Mesendoderm (in vitro differentiated cells): ENCODE data around the gene ZNF543.

Experiments
- DNase-seq: peaks from one replicate; pipeline ENCODE4 v3.0.0; 2013
- H2AK5ac ChIP-seq: 2 replicates; pipeline ENCODE4 v1.6.1; 2013; ENCODE audit warnings: low read length, inconsistent platforms
- H2BK120ac ChIP-seq: 2 replicates; pipeline ENCODE4 v1.6.1; 2013; ENCODE audit warnings: low read depth, mild to moderate bottlenecking, low read length, moderate library complexity, mixed read lengths
- H2BK15ac ChIP-seq: replicated peaks from 2 replicates; pipeline ENCODE4 v1.6.1; 2013; ENCODE audit warnings: low read depth, mild to moderate bottlenecking, moderate library complexity
- H2BK5ac ChIP-seq: 2 replicates; pipeline ENCODE4 v1.6.1; 2013; ENCODE audit warnings: low read length, inconsistent platforms
- H3K18ac ChIP-seq: 2 replicates; pipeline ENCODE4 v1.6.1; 2013; ENCODE audit warnings: mild to moderate bottlenecking, low read length, mixed read lengths
- H3K23ac ChIP-seq: one replicate; pipeline ENCODE4 v1.6.1; 2013; ENCODE audit warnings: low read length
- H3K27ac ChIP-seq: 2 replicates; pipeline ENCODE4 v1.5.1; 2013; ENCODE audit warnings: low read depth, mild to moderate bottlenecking, inconsistent platforms, low read length, moderate library complexity
- H3K27me3 ChIP-seq: 2 replicates; pipeline ENCODE4 v1.6.1; 2013; ENCODE audit warnings: low read length, control low read depth, mild to moderate bottlenecking, inconsistent platforms; ENCODE audit not compliant: insufficient read depth, poor library complexity
- H3K36me3 ChIP-seq: 2 replicates; pipeline ENCODE4 v1.6.1; 2013; ENCODE audit warnings: low read length, inconsistent platforms; ENCODE audit not compliant: control insufficient read depth, insufficient read depth
- H3K4ac ChIP-seq: one replicate; pipeline ENCODE4 v1.6.1; 2013; ENCODE audit warnings: low read depth, mild to moderate bottlenecking, low read length, moderate library complexity
- H3K4me1 ChIP-seq: 2 replicates; pipeline ENCODE4 v1.6.1; 2013; ENCODE audit warnings: low read depth, low read length, inconsistent platforms; ENCODE audit not compliant: control insufficient read depth
- H3K4me2 ChIP-seq: 2 replicates; pipeline ENCODE4 v1.6.1; 2013; ENCODE audit warnings: low read length
- H3K4me3 ChIP-seq: 2 replicates; pipeline ENCODE4 v1.5.1; 2013; ENCODE audit warnings: mild to moderate bottlenecking, low read length
- H3K56ac ChIP-seq: one replicate; pipeline ENCODE4 v1.6.1; 2013; ENCODE audit warnings: low read length
- H3K79me1 ChIP-seq: 2 replicates; pipeline ENCODE4 v1.6.1; 2013; ENCODE audit warnings: low read length, inconsistent platforms
- H3K79me2 ChIP-seq: 2 replicates; pipeline ENCODE4 v1.6.1; 2013; ENCODE audit warnings: mild to moderate bottlenecking, low read length; ENCODE audit not compliant: control insufficient read depth, insufficient read depth
- H3K9ac ChIP-seq: 2 replicates; pipeline ENCODE4 v1.6.1; 2013; ENCODE audit warnings: low read length, inconsistent platforms
- H4K5ac ChIP-seq: one replicate; pipeline ENCODE4 v1.6.1; 2013; ENCODE audit warnings: low read length
- H4K8ac ChIP-seq: one replicate; pipeline ENCODE4 v1.6.1; 2013; ENCODE audit warnings: low read depth, mild to moderate bottlenecking, control low read depth, low read length, moderate library complexity
- WGBS: extraction: QIAGEN DNeasy Blood & Tissue Kit; methylation state at CpG from one replicate; pipeline ENCODE4 v1.1.7; 2013; ENCODE audit warnings: low lambda C conversion rate, missing lambda C conversion rate; ENCODE audit not compliant: insufficient coverage; ENCODE audit errors: extremely low coverage; 5-methylcytosine and 5-hydroxymethylcytosine counted together

ZNF543 gene

DNA sequence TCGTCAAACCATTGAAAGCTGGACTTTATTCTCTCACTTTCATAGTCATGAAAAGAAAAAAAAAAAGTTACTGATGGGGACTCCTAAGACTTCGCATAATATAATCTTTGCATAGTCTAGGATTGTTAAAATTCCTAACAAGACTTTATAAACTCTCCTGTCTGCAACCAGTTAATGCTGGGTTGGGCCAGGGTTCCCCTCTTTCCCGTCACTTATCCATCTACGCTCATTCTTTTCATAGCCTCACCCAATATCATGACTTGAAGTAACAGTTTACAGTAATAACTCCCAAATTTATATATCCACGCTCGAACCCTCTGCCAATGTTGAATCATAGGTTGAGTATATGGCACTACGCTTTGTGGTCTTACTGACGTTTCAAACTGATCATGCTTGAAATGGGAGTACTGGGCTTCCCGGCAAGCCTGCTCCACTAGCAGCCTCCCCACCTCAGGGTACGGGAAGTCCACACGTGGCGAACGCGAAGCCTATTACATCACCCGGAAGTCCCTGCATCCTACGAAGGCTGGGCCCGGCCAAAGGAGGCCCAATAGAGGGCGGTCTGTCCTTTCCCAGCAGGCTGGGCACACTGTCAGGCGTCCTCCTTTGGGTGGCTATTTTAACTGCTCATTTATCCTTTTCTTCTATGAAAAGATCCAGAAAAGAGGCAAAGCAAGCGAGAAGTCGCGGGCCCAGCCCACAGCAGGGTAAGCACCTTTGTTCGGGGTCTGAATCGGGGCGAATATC is 40.7 kb upstream of the ZNF543 start:
- peak overlapping the region; percentile 94 for H4K8ac ChIP-seq
- H3K4me3 ChIP-seq = peak overlapping the region; percentile 82
- H3K4me1 ChIP-seq = peaks cover 2% of the 10 kb centered on the region
- H3K36me3 ChIP-seq = no peaks in the 10 kb centered on the region
- peak overlapping the region; percentile 96 for H3K9ac ChIP-seq
- H3K56ac ChIP-seq = peak overlapping the region; percentile 95
- no peaks in the 10 kb centered on the region for H3K27me3 ChIP-seq
- H3K79me1 ChIP-seq = peaks cover 7% of the 10 kb centered on the region
- H2BK15ac ChIP-seq = no peak overlapping the region
- H3K18ac ChIP-seq = peak overlapping the region; percentile 94
- peak overlapping the region; percentile 85 for H2BK5ac ChIP-seq
- H3K27ac ChIP-seq = peak overlapping the region; percentile 83
- peak; percentile 98 for DNase-seq
- H3K4me2 ChIP-seq = peak overlapping the region; percentile 64
- peak overlapping the region; percentile 31 for H2BK120ac ChIP-seq
- no peak overlapping the region for H3K23ac ChIP-seq
- peak overlapping the region; percentile 65 for H4K5ac ChIP-seq
- H3K79me2 ChIP-seq = peaks cover 37% of the 10 kb centered on the region
- H2AK5ac ChIP-seq = no peak overlapping the region
- H3K4ac ChIP-seq = peak overlapping the region; percentile 92
- WGBS = 100% methylated on average over 1 of the region's 25 CpGs

- Histone ChIP-seq H4K8ac (peak within 1 kb of the TSS; percentile 94), H3K23ac (peak within 1 kb of the TSS; percentile 87), H2BK15ac (no peak within 1 kb of the TSS), H3K18ac (peak within 1 kb of the TSS; percentile 94), H2BK5ac (peak within 1 kb of the TSS; percentile 85), H2BK120ac (peak within 1 kb of the TSS; percentile 31), H3K4ac (peak within 1 kb of the TSS; percentile 92), H4K5ac (peak within 1 kb of the TSS; percentile 65), H3K36me3 (peaks cover 4% of the 10 kb centered on the region), H3K4me1 (peaks cover 2% of the 10 kb centered on the region), H3K27me3 (no peaks in the 10 kb centered on the region), H3K9ac (peak within 1 kb of the TSS; percentile 96), H3K79me1 (peaks cover 9% of the 10 kb centered on the region), H2AK5ac (peak within 1 kb of the TSS; percentile 73), H3K79me2 (peaks cover 42% of the 10 kb centered on the region), H3K27ac (peak within 1 kb of the TSS; percentile 83), H3K56ac (peak within 1 kb of the TSS; percentile 95), H3K4me3 (peak within 1 kb of the TSS; percentile 96), H3K4me2 (peak within 1 kb of the TSS; percentile 71)
- peak; percentile 99 for DNase-seq
- WGBS = no CpG with 5 or more reads among the region's 71 CpGs
Observed at GRCh38 chr19:57280165-57280961, 39.9 kb upstream of the ZNF543 start, which contains the start of gene ZNF460. TSS of gene ZNF460 (plus strand) at chr19:57280485. CDS start at chr19:57280807, 322 bp downstream.

- Histone ChIP-seq H2BK120ac (no peak overlapping the region), H2BK5ac (no peak overlapping the region), H3K4me2 (peak overlapping the region; percentile 71), H3K9ac (peak overlapping the region; percentile 95), H4K8ac (no peak overlapping the region), H3K79me1 (peaks cover 12% of the 10 kb centered on the region), H2BK15ac (no peak overlapping the region), H3K18ac (no peak overlapping the region), H2AK5ac (peak overlapping the region; percentile 73), H3K23ac (peak overlapping the region; percentile 87), H3K36me3 (peaks cover 6% of the 10 kb centered on the region), H3K4me3 (peak overlapping the region; percentile 96), H3K4me1 (peaks cover 2% of the 10 kb centered on the region), H3K27me3 (no peaks in the 10 kb centered on the region), H3K27ac (no peak overlapping the region), H4K5ac (no peak overlapping the region), H3K79me2 (peaks cover 48% of the 10 kb centered on the region), H3K56ac (peak overlapping the region; percentile 87), H3K4ac (peak overlapping the region; percentile 17)
- no CpG with 5 or more reads among the region's 6 CpGs for WGBS
- no peak for DNase-seq
Observed at GRCh38 chr19:57280962-57281400, 39.3 kb upstream of the ZNF543 start.

GRCh38 chr19:57282011-57282643 is 38.1 kb upstream of the ZNF543 start:
- H3K27ac ChIP-seq = no peak overlapping the region
- H4K8ac ChIP-seq = no peak overlapping the region
- peaks cover 16% of the 10 kb centered on the region for H3K79me1 ChIP-seq
- H3K9ac ChIP-seq = peak overlapping the region; percentile 3
- H3K4me1 ChIP-seq = peaks cover 2% of the 10 kb centered on the region
- no peak overlapping the region for H2BK120ac ChIP-seq
- peaks cover 55% of the 10 kb centered on the region for H3K79me2 ChIP-seq
- H3K18ac ChIP-seq = no peak overlapping the region
- H2BK15ac ChIP-seq = no peak overlapping the region
- no peaks in the 10 kb centered on the region for H3K27me3 ChIP-seq
- H3K23ac ChIP-seq = no peak overlapping the region
- H3K36me3 ChIP-seq = peaks cover 6% of the 10 kb centered on the region
- H3K4ac ChIP-seq = no peak overlapping the region
- DNase-seq = no peak
- H2AK5ac ChIP-seq = no peak overlapping the region
- WGBS = no CpG with 5 or more reads among the region's 5 CpGs
- H4K5ac ChIP-seq = no peak overlapping the region
- H3K4me2 ChIP-seq = peak overlapping the region; percentile 16
- no peak overlapping the region for H2BK5ac ChIP-seq
- no peak overlapping the region for H3K56ac ChIP-seq
- H3K4me3 ChIP-seq = no peak overlapping the region

DNA sequence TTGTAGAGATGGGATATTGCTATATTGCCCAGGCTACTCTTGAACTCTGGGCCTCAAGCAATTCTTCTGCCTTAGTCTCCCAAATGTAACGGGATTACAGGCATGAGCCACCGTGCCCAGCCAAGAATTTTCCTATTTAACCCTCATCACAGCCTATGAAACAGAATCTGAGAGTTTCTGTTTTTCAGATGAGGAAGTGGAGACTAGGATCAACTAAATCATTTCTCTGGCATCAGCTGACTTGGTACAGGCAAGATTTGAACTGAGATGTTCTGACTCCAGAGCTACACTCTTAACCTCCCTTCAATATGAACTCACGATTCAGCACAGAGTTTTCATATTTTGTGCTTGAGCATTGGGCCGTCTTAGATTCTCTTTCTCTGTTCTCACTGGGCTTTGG is 31.9 kb upstream of the ZNF543 start:
- no peak overlapping the region for H3K23ac ChIP-seq
- H3K4me2 ChIP-seq = no peak overlapping the region
- H3K27ac ChIP-seq = no peak overlapping the region
- peaks cover 31% of the 10 kb centered on the region for H3K36me3 ChIP-seq
- H3K4me1 ChIP-seq = no peaks in the 10 kb centered on the region
- DNase-seq = no peak
- no peak overlapping the region for H2BK15ac ChIP-seq
- no peak overlapping the region for H4K5ac ChIP-seq
- peaks cover 62% of the 10 kb centered on the region for H3K79me2 ChIP-seq
- no CpG with 5 or more reads among the region's 4 CpGs for WGBS
- no peaks in the 10 kb centered on the region for H3K27me3 ChIP-seq
- no peak overlapping the region for H4K8ac ChIP-seq
- H3K56ac ChIP-seq = no peak overlapping the region
- H3K18ac ChIP-seq = no peak overlapping the region
- no peak overlapping the region for H2BK5ac ChIP-seq
- H3K79me1 ChIP-seq = peaks cover 39% of the 10 kb centered on the region
- no peak overlapping the region for H2BK120ac ChIP-seq
- no peak overlapping the region for H3K4ac ChIP-seq
- no peak overlapping the region for H3K4me3 ChIP-seq
- no peak overlapping the region for H2AK5ac ChIP-seq
- H3K9ac ChIP-seq = no peak overlapping the region
